Heart left ventricle (tissue), 16 donors: ENCODE data around the gene ECHS1. TPM values are rescaled to one million over a fixed set of nuclear protein-coding genes. Genes with fewer than 3 reads are reported as not detected.
"Not testable (repeated sequence)": the region's sequence is repeated elsewhere in the genome, so short reads cannot be mapped to it uniquely, and the experiment has no call there.

Experiments
- ATAC-seq, 4 donors: fragments of 200-7000 bp; cut with Tn5 transposase; one replicate each; pipeline ENCODE4 v1.9.1; 2020 to 2022; ENCODE audit warnings: moderate library complexity in 4 of 4, mild to moderate bottlenecking in 3 of 4, moderate number of reproducible peaks in 1 of 4
- DNase-seq, 5 donors: peaks; one replicate each; pipeline ENCODE4 v3.0.0-alpha.2; 2020
- H3K27ac ChIP-seq, 12 donors: fragments of 200-600 bp; sonication (generic) in 4 of 12; one replicate each; pipeline versions ENCODE4 v1.5.0 to v1.8.0; 2016 to 2022; ENCODE audit warnings: mild to moderate bottlenecking in 2 of 12
- H3K27me3 ChIP-seq, 9 donors: fragments of 200-600 bp; sonication (generic) in 2 of 9; one replicate each; pipeline versions ENCODE4 v1.5.1 to v1.8.0; 2016 to 2022; ENCODE audit warnings: mild to moderate bottlenecking in 3 of 9
- H3K36me3 ChIP-seq, 9 donors: fragments of 200-600 bp; sonication (generic) in 2 of 9; one replicate each; pipeline versions ENCODE4 v1.5.0 to v1.8.0; 2018 to 2022; ENCODE audit warnings: mild to moderate bottlenecking in 2 of 9
- H3K4me1 ChIP-seq, 12 donors: fragments of 200-600 bp; sonication (generic) in 4 of 12; one replicate each; pipeline versions ENCODE4 v1.5.0 to v1.8.0; 2016 to 2022; ENCODE audit warnings: mild to moderate bottlenecking in 3 of 12
- H3K4me3 ChIP-seq, 12 donors: fragments of 200-600 bp; sonication (generic) in 4 of 12; one replicate each; pipeline versions ENCODE4 v1.5.0 to v1.8.0; 2017 to 2022; ENCODE audit warnings: mild to moderate bottlenecking in 9 of 12, moderate library complexity in 4 of 12
- H3K9me3 ChIP-seq, 12 donors: fragments of 200-600 bp; sonication (generic) in 4 of 12; one replicate each; pipeline versions ENCODE4 v1.5.0 to v1.8.0; 2016 to 2022; ENCODE audit warnings: mild to moderate bottlenecking in 1 of 12
- CTCF ChIP-seq, 12 donors: fragments of 200-600 bp; sonication (generic) in 4 of 12; IDR thresholded peaks; one replicate each; pipeline versions ENCODE4 v1.5.0 to v1.8.0; 2018 to 2022; ENCODE audit warnings: antibody characterized with exemption in 12 of 12, mild to moderate bottlenecking in 5 of 12
- POLR2A ChIP-seq, 2 donors: fragments of 450-650 bp; IDR thresholded peaks; one replicate each; pipeline ENCODE4 v1.6.1; 2017; ENCODE audit warnings: antibody characterized with exemption in 2 of 2, mild to moderate bottlenecking in 2 of 2, moderate library complexity in 2 of 2
- WGBS, 4 donors: extraction: QIAGEN DNeasy Blood & Tissue Kit in 2 of 4; methylation state at CpG; one replicate each; pipeline versions ENCODE4 v1.1.5 to v1.1.7; 2013 to 2018; 5-methylcytosine and 5-hydroxymethylcytosine counted together
- intact Hi-C, 10 donors: fragments of 100-400 bp; cut with DNase I; formaldehyde crosslinking; loops; one replicate each; pipeline versions ENCODE4 v1.11.1 to v1.14.2; 2022
- polyA plus RNA-seq, 2 donors: library from polyadenylated mRNA; stranded (reverse); fragments of 200-250 nt; gene quantifications; one replicate each; pipeline ENCODE4 v1.2.3, GENCODE V29; 2013
- total RNA-seq, 9 donors: library from RNA; depleted of rRNA in 2 of 9; stranded (reverse); fragments of >200 nt in 2 of 9; fragmentation: NEBNext Ultra II Directional in 3 of 9; extraction: Animal tissue kit (Norgen Biotek cat#: 25700) in 3 of 9; gene quantifications; one replicate each; pipeline versions ENCODE4 v1.1.0 to v1.2.4, GENCODE V29; 2016 to 2023
- donor health status: ischemic (EF 13 %, LVEDD 7.1; RV severe dilation, severe dysfunction).
- donor health status: healthy with polysubstance abuse.
- donor health status: DM: no; HTN: yes; CAD: no.
- donor health status: DM: no; HTN: no; CAD: no.
- donor health status: ischemic (EF 25% LVEDD 6.9; RV normal size, moderate dysfunction).
- donor health status: ischemic (EF 25% LVEDD 5.7; RV mildly dilated, moderate dysfunction).
- donor health status: healthy.
- donor health status: DM: yes; HTN: yes; CAD: no.
- donor health status: ischemic (EF 35%, LVEDD 5.7; RV mildly dilated, moderate dysfunction).
- donor health status: nonischemic (EF 11% LVEDD 7.7; RV severe dilation, severe dysfunction).
- donor health status: DM: yes; HTN: yes; CAD: no.
- donor health status: PGD.
- donor health status: ischemic (EF 29% LVEDD 5.4; RV normal size, mild dysfunction).
- donor health status: nonischemic (EF 23%, LVEDD 6.1; RV moderate dilation, normal function).

ECHS1 gene
- total and polyA plus RNA-seq, 11 donors = 132 to 303 (median 201) TPM

- TF ChIP-seq CTCF (IDR thresholded peaks at IDR 0.05) (no peak), POLR2A (IDR thresholded peaks at IDR 0.05) (no peak)
- peak in 1 of 4 donors; percentile 3 for ATAC-seq
Observed at GRCh38 chr10:133377818-133378250, 4.7 kb upstream of the ECHS1 start.

GRCh38 chr10:133377025-133377817 is 4.1 kb upstream of the ECHS1 start:
- Histone ChIP-seq H3K4me3 (peak overlapping the region in 4 of 12 donors; percentile 83 to 94 (median 89)), H3K27ac (peak overlapping the region in 1 of 12 donors; percentile 81), H3K4me1 (peaks cover 0 to 37% (median 21%) of the 10 kb centered on the region in 12 donors), H3K9me3 (no peaks in the 10 kb centered on the region), H3K27me3 (no peaks in the 10 kb centered on the region), H3K36me3 (no peaks in the 10 kb centered on the region)
- no peak for DNase-seq
- 91 to 95% (median 92%) methylated on average over 18 to 30 of the region's 30 CpGs for WGBS, 4 donors
- intact Hi-C loops = loop anchor here in 1 of 10 donors (5.0 kb wide), 1 partner anchor 70 kb away; the partner anchor contains the start of genes TUBGCP2 and ZNF511
- TF ChIP-seq POLR2A (IDR thresholded peaks at IDR 0.05) (no peak), CTCF (IDR thresholded peaks at IDR 0.05) (no peak)
- no peak for ATAC-seq

More at GRCh38 chr10:133377818-133378250, 4.7 kb upstream of the ECHS1 start:
- H3K4me1 ChIP-seq = peaks cover 0 to 33% (median 19%) of the 10 kb centered on the region in 12 donors
- peak overlapping the region; percentile 45 to 99 (median 87) for H3K4me3 ChIP-seq
- H3K27ac ChIP-seq = peak overlapping the region; percentile 54 to 88 (median 81)
- intact Hi-C loops = loop anchor here in 1 of 10 donors (5.0 kb wide), 1 partner anchor 71 kb away; the partner anchor contains the start of genes TUBGCP2 and ZNF511
- 21 to 30% (median 25%) methylated on average over 8 to 20 of the region's 20 CpGs for WGBS, 4 donors
- no peaks in the 10 kb centered on the region for H3K9me3 ChIP-seq
- DNase-seq = no peak
- no peaks in the 10 kb centered on the region for H3K36me3 ChIP-seq
- H3K27me3 ChIP-seq = no peaks in the 10 kb centered on the region

GRCh38 chr10:133376183-133376582 is 3.0 kb upstream of the ECHS1 start:
- H3K9me3 ChIP-seq, H3K4me3 ChIP-seq, DNase-seq, H3K27me3 ChIP-seq, H3K36me3 ChIP-seq, ATAC-seq, H3K27ac ChIP-seq: not testable (repeated sequence)
- 90 to 96% (median 92%) methylated on average over 5 of the region's 5 CpGs for WGBS, 4 donors
- intact Hi-C loops = loop anchor here in 1 of 10 donors (5.0 kb wide), 1 partner anchor 69 kb away; the partner anchor contains the start of genes TUBGCP2 and ZNF511
- H3K4me1 ChIP-seq = peaks cover 0 to 38% (median 24%) of the 10 kb centered on the region in 12 donors

GRCh38 chr10:133375357-133376115 is 2.4 kb upstream of the ECHS1 start:
- Histone ChIP-seq H3K4me3 (no peak overlapping the region), H3K9me3 (no peaks in the 10 kb centered on the region), H3K36me3 (peaks cover 0 to 13% (median 3%) of the 10 kb centered on the region in 9 donors), H3K27ac (no peak overlapping the region), H3K4me1 (peaks cover 0 to 35% (median 24%) of the 10 kb centered on the region in 12 donors), H3K27me3 (no peaks in the 10 kb centered on the region)
- TF ChIP-seq CTCF (IDR thresholded peaks at IDR 0.05) (no peak), POLR2A (IDR thresholded peaks at IDR 0.05) (no peak)
- intact Hi-C loops = loop anchor here in 1 of 10 donors (5.0 kb wide), 1 partner anchor 68 kb away; the partner anchor contains the start of genes TUBGCP2 and ZNF511
- WGBS, 4 donors = 76 to 83% (median 81%) methylated on average over 12 of the region's 12 CpGs
- DNase-seq (no peak), ATAC-seq (no peak)
